RWPE2 (cell line): Measurements from ENCODE around the gene LIF.

Experiments used
- ATAC-seq: fragments of 200-7000 bp; cut with Tn5 transposase; 3 replicates; pipeline ENCODE4 v1.9.1; 2021; ENCODE audit warnings: low read depth
- DNase-seq: peaks from one replicate; pipeline ENCODE4 v3.0.0-alpha.2; 2020; ENCODE audit warnings: low spot score
- H3K27ac ChIP-seq: fragments of 450-650 bp; 2 replicates; pipeline ENCODE4 v1.5.1; 2017; ENCODE audit warnings: mild to moderate bottlenecking; ENCODE audit not compliant: poor library complexity, severe bottlenecking
- H3K27me3 ChIP-seq: fragments of 250-450 bp; sonication (Bioruptor Pico); 2 replicates; pipeline ENCODE4 v1.5.1; 2021; ENCODE audit warnings: mild to moderate bottlenecking, moderate library complexity; ENCODE audit not compliant: insufficient read depth, poor library complexity, severe bottlenecking
- H3K36me3 ChIP-seq: fragments of 250-450 bp; sonication (Bioruptor Pico); 2 replicates; pipeline ENCODE4 v1.5.1; 2020; ENCODE audit warnings: low read depth, mild to moderate bottlenecking, moderate library complexity
- H3K4me1 ChIP-seq: fragments of 250-450 bp; sonication (Bioruptor Pico); 2 replicates; pipeline ENCODE4 v1.5.1; 2021; ENCODE audit warnings: mild to moderate bottlenecking, moderate library complexity; ENCODE audit not compliant: insufficient read depth, poor library complexity, severe bottlenecking
- H3K4me3 ChIP-seq: fragments of 250-450 bp; sonication (Bioruptor Pico); 2 replicates; pipeline ENCODE4 v1.5.1; 2021; ENCODE audit warnings: mild to moderate bottlenecking, moderate library complexity; ENCODE audit not compliant: severe bottlenecking
- H3K9me3 ChIP-seq: fragments of 250-450 bp; sonication (Bioruptor Pico); 2 replicates; pipeline ENCODE4 v1.5.1; 2021; ENCODE audit warnings: mild to moderate bottlenecking, moderate library complexity; ENCODE audit not compliant: severe bottlenecking
- CTCF ChIP-seq: fragments of 450-650 bp; IDR thresholded peaks from one replicate; pipeline ENCODE4 v1.5.1; 2017; ENCODE audit warnings: mild to moderate bottlenecking, moderate library complexity; ENCODE audit not compliant: poor library complexity, severe bottlenecking

LIF gene

GRCh38 chr22:30240541-30241417 lies 5.8 kb downstream of the LIF start:
- Histone ChIP-seq H3K9me3 (no peaks in the 10 kb centered on the region), H3K27ac (no peak overlapping the region), H3K4me1 (peaks cover 9% of the 10 kb centered on the region), H3K27me3 (no peaks in the 10 kb centered on the region), H3K4me3 (no peak overlapping the region), H3K36me3 (no peaks in the 10 kb centered on the region)
- no peak for ATAC-seq
- no peak for TF ChIP-seq CTCF
- no peak for DNase-seq

DNA sequence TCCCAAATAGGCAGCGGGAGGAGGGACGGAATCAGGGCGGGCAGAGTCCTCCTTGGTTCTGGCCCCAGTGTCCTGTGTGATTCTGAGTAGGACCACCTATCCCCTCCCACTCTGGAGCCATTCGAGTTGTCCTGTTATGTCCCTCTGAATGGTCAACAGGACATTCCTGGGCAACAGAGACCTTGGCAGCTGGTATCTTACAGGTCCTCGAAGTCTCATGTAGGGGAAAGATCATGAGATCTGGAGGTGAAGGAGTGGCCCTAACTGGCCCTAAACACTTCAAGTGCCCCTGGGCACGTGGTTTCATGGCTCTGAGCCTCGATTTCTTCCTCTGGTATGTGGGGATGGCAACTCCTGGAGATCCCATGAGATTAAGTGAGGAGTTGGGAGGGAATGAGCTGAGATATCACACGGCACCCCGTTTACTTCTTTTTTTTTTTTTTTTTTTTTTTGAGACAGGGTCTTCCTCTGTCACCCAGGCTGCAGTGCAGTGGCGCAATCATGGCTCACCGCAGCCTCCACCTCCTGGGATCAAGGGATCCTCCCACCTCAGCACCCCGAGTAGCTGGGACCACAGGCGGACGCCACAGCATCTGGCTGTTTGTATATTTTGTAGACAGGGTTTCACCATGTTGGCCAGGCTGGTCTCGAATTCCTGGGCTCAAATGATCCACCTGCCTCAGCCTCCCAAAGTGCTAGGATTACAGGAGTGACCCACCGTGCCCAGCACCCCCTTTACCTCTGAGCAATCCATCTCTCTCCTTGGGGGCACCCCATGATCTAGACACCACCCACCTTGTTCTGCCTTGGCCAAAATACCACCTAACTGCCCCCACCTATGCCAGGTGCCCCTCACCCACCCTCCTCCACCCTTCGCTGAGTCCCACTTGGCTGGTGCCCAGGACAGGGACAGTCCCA lies 6.8 kb downstream of the LIF start:
- Histone ChIP-seq H3K27me3 (no peaks in the 10 kb centered on the region), H3K9me3 (no peaks in the 10 kb centered on the region), H3K36me3 (no peaks in the 10 kb centered on the region), H3K27ac (no peak overlapping the region), H3K4me1 (peaks cover 12% of the 10 kb centered on the region), H3K4me3 (no peak overlapping the region)
- ATAC-seq (no peak), DNase-seq (no peak)
- TF ChIP-seq CTCF, result no peak

DNA sequence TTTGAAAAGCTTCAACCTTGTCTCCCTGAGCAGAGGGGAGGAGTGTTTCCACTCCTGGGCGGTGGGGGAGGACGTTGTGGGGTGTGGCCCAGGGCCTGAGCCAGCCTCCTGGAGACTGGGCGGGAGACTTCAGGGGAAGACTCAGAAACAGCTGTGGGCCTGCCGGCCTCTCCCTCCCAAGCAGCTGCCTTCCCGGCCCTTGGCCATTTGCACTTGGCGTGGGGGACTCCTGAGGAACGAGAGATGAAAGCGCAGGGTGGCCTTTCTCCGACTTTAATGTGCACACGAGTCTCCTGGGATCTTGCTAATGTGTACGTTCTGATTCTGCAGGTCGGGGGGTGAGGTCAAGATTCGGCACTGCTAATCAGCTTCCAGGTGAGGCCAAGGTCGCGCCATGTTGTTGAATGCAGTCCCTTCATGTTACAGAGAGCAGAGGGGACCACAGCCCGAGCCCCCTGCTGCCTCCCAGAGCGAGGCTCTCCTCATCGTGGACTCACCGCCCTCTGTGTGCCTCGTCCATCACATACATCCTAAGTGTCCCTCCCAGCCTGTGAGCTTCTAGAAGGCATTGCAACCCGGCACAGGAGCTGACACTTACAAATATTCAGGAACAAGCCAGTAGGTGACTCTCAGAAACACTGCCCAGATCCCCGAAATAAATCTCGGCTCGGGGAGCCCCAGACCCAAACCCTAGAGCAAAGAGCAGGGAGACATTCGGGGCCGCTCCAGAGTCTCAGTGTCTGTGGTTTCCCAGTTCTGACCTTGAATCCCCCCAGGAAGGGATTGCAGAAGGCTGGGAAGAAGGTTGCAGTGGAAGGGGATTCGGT lies 7.7 kb downstream of the LIF start:
- Histone ChIP-seq H3K9me3 (no peaks in the 10 kb centered on the region), H3K4me3 (no peak overlapping the region), H3K36me3 (no peaks in the 10 kb centered on the region), H3K27ac (no peak overlapping the region), H3K4me1 (peaks cover 12% of the 10 kb centered on the region), H3K27me3 (no peaks in the 10 kb centered on the region)
- DNase-seq (no peak), ATAC-seq (no peak)
- TF ChIP-seq CTCF, result no peak

DNA sequence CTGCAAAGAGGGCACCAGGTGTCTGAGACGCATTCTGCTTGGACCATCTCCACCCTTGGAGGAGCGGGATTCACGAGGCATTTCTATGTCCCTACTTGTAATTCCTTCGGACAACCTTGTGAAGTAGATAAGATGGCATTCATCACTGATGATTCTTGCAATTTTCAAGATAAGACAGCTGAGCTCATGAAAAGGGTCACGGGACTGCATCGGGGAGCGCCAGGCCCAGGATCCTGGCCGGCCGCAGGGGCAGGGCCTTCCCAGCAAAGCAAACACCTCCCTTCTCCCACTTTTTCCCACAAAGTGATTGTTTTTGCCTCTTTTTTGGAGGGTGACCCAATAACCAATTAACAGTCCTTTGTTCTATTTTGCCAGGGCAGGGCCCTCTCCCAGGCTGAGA lies 8.4 kb downstream of the LIF start:
- Histone ChIP-seq H3K27ac (no peak overlapping the region), H3K36me3 (no peaks in the 10 kb centered on the region), H3K9me3 (no peaks in the 10 kb centered on the region), H3K4me1 (peaks cover 12% of the 10 kb centered on the region), H3K4me3 (no peak overlapping the region), H3K27me3 (no peaks in the 10 kb centered on the region)
- ATAC-seq, result no peak
- no peak for TF ChIP-seq CTCF
- DNase-seq, result no peak
